Tibial nerve (tissue), 3 donors: ENCODE results near the gene C4orf46.

Experiments used
- POLR2A ChIP-seq, 2 donors: fragments of 450-650 bp; IDR thresholded peaks; one replicate each; pipeline ENCODE4 v1.6.1; 2017; ENCODE audit warnings: antibody characterized with exemption in 2 of 2, mild to moderate bottlenecking in 2 of 2, moderate library complexity in 2 of 2
- TF ChIP-seq, protein P1 (sequence below), 5 experiments: fragments of 200-600 bp in 3 of 5; fragments of 450-650 bp in 2 of 5; sonication (generic) in 3 of 5; IDR thresholded peaks; one replicate each; pipeline ENCODE4 v1.5.1; 2016 to 2019; ENCODE audit warnings: antibody characterized with exemption in 5 of 5, mild to moderate bottlenecking in 3 of 5, moderate library complexity in 2 of 5

- TF ChIP-seq, protein P1, sequence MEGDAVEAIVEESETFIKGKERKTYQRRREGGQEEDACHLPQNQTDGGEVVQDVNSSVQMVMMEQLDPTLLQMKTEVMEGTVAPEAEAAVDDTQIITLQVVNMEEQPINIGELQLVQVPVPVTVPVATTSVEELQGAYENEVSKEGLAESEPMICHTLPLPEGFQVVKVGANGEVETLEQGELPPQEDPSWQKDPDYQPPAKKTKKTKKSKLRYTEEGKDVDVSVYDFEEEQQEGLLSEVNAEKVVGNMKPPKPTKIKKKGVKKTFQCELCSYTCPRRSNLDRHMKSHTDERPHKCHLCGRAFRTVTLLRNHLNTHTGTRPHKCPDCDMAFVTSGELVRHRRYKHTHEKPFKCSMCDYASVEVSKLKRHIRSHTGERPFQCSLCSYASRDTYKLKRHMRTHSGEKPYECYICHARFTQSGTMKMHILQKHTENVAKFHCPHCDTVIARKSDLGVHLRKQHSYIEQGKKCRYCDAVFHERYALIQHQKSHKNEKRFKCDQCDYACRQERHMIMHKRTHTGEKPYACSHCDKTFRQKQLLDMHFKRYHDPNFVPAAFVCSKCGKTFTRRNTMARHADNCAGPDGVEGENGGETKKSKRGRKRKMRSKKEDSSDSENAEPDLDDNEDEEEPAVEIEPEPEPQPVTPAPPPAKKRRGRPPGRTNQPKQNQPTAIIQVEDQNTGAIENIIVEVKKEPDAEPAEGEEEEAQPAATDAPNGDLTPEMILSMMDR (IDR thresholded peaks at IDR 0.05): no peak
- no peak for TF ChIP-seq POLR2A (IDR thresholded peaks at IDR 0.05)
These were observed 35.1 kb downstream of the C4orf46 start for GRCh38 chr4:158636619-158637018.
